Skeletal muscle tissue (tissue), 4 donors: Measurements from ENCODE around the gene NPTX2. TPM values are rescaled to one million over a fixed set of nuclear protein-coding genes. Genes with fewer than 3 reads are reported as not detected.

ENCODE experiments used
- H3K27ac ChIP-seq: one replicate; pipeline ENCODE4 v1.7.0; 2013; ENCODE audit warnings: mild to moderate bottlenecking, low read depth, low read length, inconsistent platforms
- H3K27me3 ChIP-seq, 3 donors: one replicate each; pipeline ENCODE4 v1.7.0; 2013; ENCODE audit warnings: low read length in 3 of 3; ENCODE audit not compliant: control insufficient read depth in 3 of 3, insufficient read depth in 3 of 3
- H3K36me3 ChIP-seq, 3 donors: one replicate each; pipeline ENCODE4 v1.7.0; 2013; ENCODE audit warnings: low read length in 3 of 3; ENCODE audit not compliant: control insufficient read depth in 3 of 3, insufficient read depth in 3 of 3
- H3K4me1 ChIP-seq, 3 donors: one replicate each; pipeline ENCODE4 v1.7.0; 2013; ENCODE audit warnings: low read length in 3 of 3, mild to moderate bottlenecking in 3 of 3; ENCODE audit not compliant: control insufficient read depth in 3 of 3, insufficient read depth in 3 of 3
- H3K4me3 ChIP-seq, 3 donors: one replicate each; pipeline ENCODE4 v1.7.0; 2013; ENCODE audit warnings: low read length in 3 of 3
- H3K9ac ChIP-seq, 3 donors: one replicate each; pipeline ENCODE4 v1.7.0; 2013; ENCODE audit warnings: low read length in 3 of 3, mild to moderate bottlenecking in 3 of 3, moderate library complexity in 2 of 3, low read depth in 1 of 3
- H3K9me3 ChIP-seq, 3 donors: one replicate each; pipeline ENCODE4 v1.7.0; 2013; ENCODE audit warnings: low read length in 3 of 3; ENCODE audit not compliant: control insufficient read depth in 3 of 3
- total RNA-seq: library from RNA; depleted of rRNA; stranded (reverse); fragments of >200 nt; gene quantifications from one replicate; pipeline ENCODE4 v1.2.3, GENCODE V29; 2014
- donor health status: Osteomylitis.

The NPTX2 gene
- total RNA-seq, 1 donor from 2014 or later: 3.1 TPM

DNA sequence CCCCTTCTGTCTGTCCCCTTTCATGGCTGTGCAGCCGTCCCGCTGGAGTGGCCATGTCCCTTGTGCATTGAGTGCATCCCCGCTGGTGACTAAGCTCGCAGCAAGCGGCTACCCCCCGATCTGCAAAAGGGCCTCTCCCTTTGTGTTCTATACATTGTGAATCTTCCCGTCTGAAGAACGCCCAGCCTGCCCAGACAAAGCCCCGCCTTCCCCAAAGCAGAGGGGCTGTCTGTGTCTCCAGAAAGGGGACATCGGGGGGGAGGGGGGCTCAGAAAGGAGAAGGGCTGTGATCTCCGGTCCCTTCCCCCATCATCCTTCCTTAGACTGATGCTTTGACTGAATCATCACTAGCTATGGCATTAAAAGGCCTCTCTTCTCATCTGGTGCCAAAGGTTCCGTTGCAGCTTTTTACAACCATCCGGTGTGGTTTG lies 11.9 kb downstream of the NPTX2 start:
- Histone ChIP-seq H3K4me1 (no peaks in the 10 kb centered on the region), H3K27me3 (peaks cover 2 to 15% (median 15%) of the 10 kb centered on the region in 3 donors), H3K9ac (no peak overlapping the region)

DNA sequence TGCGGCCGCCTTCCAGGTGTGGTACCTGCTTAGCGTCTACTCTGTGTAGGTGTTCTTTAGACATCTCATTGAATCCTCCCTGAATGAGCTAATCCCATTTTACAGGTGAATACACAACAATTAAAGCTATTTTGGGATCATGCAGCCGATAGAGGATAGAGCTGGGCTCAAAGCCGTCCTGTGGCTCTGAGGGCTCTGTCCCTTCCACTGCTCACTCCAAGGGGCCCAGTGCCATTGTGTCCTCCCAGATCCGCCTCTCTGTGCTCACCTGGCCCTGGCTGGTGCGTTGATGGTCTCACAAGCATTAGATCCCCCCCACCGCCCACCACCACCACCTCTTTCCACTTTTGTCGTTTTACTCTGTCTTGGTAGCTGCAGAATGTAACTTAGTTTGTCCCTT lies 13.1 kb downstream of the NPTX2 start:
- Histone ChIP-seq H3K27ac (no peak overlapping the region), H3K9me3 (peaks cover 0 to 3% (median 0%) of the 10 kb centered on the region in 3 donors), H3K9ac (no peak overlapping the region), H3K27me3 (peaks cover 2 to 15% (median 12%) of the 10 kb centered on the region in 3 donors), H3K4me3 (no peak overlapping the region), H3K36me3 (no peaks in the 10 kb centered on the region), H3K4me1 (no peaks in the 10 kb centered on the region)

More for the DNA sequence above, 11.9 kb downstream of the NPTX2 start:
- Histone ChIP-seq H3K4me3 (no peak overlapping the region), H3K9me3 (peaks cover 0 to 3% (median 0%) of the 10 kb centered on the region in 3 donors), H3K27ac (no peak overlapping the region), H3K36me3 (no peaks in the 10 kb centered on the region)

DNA sequence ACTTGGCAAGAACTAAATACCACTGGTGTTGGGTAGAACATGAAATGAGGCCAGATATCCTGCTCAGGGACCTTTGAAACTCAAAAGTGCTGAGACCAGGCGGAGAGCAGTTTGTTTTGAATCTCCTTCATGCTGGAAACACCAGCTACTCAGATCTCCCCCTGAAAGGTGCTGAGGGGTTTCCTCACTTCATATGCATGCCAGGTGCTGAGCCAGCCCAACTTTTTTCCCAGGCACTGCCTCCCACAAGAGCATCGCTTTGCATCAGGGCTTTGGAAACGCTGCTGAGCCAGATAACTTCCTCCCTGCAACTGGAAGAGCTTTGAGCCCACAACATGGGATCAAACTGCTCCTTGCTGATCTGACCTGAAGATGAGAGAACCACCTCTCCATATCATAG lies 13.7 kb downstream of the NPTX2 start:
- no peak overlapping the region for H3K27ac ChIP-seq
- peaks cover 2 to 15% (median 12%) of the 10 kb centered on the region in 3 donors for H3K27me3 ChIP-seq
- no peaks in the 10 kb centered on the region for H3K4me1 ChIP-seq
- H3K9me3 ChIP-seq: peaks cover 0 to 3% (median 0%) of the 10 kb centered on the region in 3 donors
- H3K9ac ChIP-seq: no peak overlapping the region
- H3K4me3 ChIP-seq: no peak overlapping the region
- H3K36me3 ChIP-seq: no peaks in the 10 kb centered on the region

DNA sequence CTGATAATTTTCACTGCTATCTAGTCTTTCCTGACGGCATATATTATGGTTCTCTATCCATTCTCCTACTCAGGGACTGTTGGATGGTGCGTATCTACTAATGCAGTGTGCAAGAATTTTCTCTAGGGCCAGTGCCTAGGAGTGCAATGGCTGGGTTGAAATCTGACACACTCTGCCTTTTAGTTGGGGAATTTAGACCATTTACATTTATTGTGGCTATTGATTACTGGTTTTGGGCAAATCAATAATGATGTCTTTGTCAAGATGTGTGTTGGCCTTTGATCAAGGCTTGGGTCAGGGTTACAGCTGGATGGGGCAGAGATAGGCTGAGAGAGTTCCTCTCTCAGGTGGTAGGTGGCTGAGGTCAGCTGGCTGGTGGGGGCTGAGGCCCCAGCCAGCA lies 21.8 kb downstream of the NPTX2 start:
- Histone ChIP-seq H3K9me3 (peaks cover 3 to 9% (median 6%) of the 10 kb centered on the region in 3 donors), H3K4me1 (no peaks in the 10 kb centered on the region), H3K4me3 (no peak overlapping the region), H3K9ac (no peak overlapping the region), H3K36me3 (no peaks in the 10 kb centered on the region), H3K27ac (no peak overlapping the region), H3K27me3 (peaks cover 0 to 4% (median 0%) of the 10 kb centered on the region in 3 donors)

DNA sequence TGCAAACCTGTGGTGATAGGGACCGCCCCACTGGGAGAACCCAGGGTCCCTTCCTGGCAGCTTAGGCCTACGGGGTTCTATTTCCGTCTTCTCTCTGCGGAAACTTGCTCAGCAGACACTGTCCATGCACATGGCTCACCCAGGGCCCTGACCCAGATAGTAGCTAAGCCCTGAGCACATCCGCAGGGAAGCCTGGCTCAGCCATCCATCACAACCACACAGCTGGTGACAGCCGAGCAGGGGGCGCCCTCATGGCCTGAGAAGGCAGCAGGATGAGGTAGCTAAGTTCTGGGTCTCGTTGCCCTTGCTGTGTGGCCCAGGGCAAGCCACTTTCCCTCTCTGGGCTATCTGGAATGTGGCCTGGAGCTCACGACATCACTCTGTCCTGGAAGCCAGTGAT lies 23.3 kb downstream of the NPTX2 start:
- Histone ChIP-seq H3K9me3 (peaks cover 3 to 9% (median 6%) of the 10 kb centered on the region in 3 donors), H3K27me3 (peaks cover 0 to 4% (median 0%) of the 10 kb centered on the region in 3 donors), H3K27ac (no peak overlapping the region)

DNA sequence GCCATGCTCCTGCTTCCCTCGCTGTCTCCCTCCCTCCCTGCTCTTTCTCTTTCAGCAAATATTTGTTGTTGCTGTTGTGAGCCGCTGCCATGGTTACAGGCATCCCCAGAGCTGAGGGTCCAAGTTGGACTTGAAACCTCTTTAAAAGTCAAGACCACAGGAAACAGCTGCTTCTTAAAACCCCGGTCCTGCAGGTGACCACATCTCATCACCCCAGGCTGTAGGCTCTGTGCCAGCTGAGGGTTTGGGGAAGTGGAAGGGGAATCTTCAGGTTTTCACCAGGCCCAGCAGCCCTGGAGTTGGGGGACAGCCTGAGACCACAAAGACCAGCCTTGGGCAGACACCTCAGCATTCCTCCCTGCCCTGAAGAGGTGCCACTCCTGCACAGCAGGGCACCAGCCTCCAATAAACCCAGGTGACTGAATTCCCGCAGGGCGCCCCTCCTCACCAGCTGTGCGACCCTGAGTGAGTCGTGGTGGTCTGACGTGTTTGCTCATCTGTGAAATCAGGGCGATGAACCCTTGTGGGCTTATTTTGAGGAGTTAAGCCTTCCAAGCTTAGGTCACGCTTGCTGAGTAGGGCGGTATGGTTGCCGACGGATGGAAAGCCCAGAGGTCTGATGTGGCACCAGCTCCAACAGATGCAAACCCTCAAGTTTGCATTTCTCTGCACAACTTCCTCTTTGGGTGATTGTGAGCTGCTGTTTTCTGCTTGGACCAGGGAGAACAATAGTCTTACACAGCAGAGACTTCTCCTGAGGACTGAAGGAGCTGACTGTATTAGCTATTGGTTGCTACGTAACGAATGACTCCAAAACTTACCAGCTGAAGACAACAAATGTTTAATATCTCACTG lies 24.8 kb downstream of the NPTX2 start:
- Histone ChIP-seq H3K27ac (no peak overlapping the region), H3K36me3 (no peaks in the 10 kb centered on the region), H3K9ac (no peak overlapping the region), H3K4me3 (no peak overlapping the region), H3K27me3 (peaks cover 0 to 4% (median 0%) of the 10 kb centered on the region in 3 donors), H3K4me1 (no peaks in the 10 kb centered on the region), H3K9me3 (peaks cover 3 to 9% (median 6%) of the 10 kb centered on the region in 3 donors)

More for the DNA sequence above, 23.3 kb downstream of the NPTX2 start:
- Histone ChIP-seq H3K4me3 (no peak overlapping the region), H3K9ac (no peak overlapping the region), H3K36me3 (no peaks in the 10 kb centered on the region), H3K4me1 (no peaks in the 10 kb centered on the region)

DNA sequence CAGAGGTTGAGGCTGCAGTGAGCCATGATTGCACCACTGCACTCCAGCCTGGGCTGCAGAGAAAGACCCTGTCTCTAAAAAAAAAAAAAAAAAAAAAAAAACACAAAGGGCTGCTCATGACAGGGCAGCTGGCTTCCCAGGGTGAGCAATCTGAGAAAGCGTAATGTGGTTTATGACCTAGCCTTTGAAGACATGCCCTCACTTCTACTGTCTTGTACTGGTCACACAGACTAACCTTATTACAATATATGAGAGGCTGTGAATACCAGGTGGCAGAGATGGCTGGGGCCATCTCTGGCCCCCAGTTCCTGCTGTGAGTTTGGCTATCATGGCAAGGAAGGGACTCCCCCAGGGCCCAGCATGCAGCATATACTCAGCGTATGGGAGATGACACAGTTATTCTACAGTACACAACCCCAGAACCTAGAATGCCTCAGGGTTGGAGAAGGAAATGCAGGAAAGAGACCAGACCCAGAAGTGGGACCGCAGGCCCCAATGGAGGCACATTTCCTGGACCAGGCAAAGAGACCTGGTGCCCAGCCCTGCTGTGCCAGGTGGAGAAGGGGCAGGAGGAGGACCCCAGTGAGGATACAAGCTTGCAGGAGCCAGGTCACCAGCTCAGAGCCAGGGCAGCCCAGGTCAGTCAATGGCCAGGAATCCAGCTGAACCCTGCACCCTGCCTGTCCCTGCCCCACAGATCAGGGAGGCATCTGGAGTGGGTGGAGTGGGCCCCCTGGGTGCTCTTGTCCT lies 26.3 kb downstream of the NPTX2 start:
- H3K27ac ChIP-seq: no peak overlapping the region
- no peak overlapping the region for H3K4me3 ChIP-seq
- H3K9ac ChIP-seq: no peak overlapping the region
- peaks cover 3 to 11% (median 6%) of the 10 kb centered on the region in 3 donors for H3K9me3 ChIP-seq
- no peaks in the 10 kb centered on the region for H3K4me1 ChIP-seq
- H3K36me3 ChIP-seq: no peaks in the 10 kb centered on the region
- peaks cover 0 to 4% (median 0%) of the 10 kb centered on the region in 3 donors for H3K27me3 ChIP-seq

DNA sequence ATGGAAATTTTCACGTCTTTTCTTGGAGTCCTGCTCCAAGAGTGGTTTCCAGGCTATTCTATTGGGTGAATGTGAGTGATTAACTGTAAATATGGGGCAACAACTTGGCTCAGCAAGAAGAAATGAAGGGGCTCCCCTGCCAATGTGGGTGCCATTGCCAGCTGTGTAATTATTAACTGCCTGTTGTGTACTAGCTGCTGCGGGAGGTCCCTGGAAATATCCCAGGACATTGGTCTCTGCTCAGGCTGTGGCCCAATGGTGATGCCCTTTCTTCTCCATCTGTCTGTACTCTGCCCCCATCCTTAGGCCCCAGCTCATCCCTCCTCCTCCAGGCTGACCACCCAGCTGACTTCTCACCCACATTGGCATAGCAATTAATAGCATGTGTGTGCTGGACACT lies 29.4 kb downstream of the NPTX2 start:
- Histone ChIP-seq H3K9ac (no peak overlapping the region), H3K27ac (no peak overlapping the region)

DNA sequence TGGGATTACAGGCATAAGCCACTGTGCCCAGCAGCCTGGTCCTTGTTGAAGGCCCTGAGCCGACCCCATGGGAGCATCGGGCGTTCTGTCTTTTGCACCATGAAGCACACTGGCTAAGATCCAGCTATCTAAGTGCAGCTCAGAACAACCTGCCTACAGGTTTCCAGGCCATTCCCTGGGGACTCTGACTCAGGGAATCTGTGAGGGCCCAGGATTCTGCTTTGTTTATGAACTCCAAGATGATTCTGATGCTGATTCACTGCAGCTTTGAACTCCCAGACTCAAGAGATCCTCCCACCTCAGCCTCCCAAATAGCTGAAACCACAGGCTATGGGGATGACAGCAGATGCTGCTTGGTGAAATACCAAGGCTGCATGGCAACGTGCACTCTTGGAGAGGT lies 30.2 kb downstream of the NPTX2 start:
- Histone ChIP-seq H3K36me3 (no peaks in the 10 kb centered on the region), H3K9ac (no peak overlapping the region), H3K4me3 (no peak overlapping the region), H3K27me3 (no peaks in the 10 kb centered on the region), H3K4me1 (no peaks in the 10 kb centered on the region), H3K9me3 (peaks cover 0 to 2% (median 0%) of the 10 kb centered on the region in 3 donors), H3K27ac (no peak overlapping the region)

More for the DNA sequence above, 29.4 kb downstream of the NPTX2 start:
- Histone ChIP-seq H3K27me3 (no peaks in the 10 kb centered on the region), H3K4me3 (no peak overlapping the region), H3K4me1 (no peaks in the 10 kb centered on the region), H3K36me3 (no peaks in the 10 kb centered on the region), H3K9me3 (peaks cover 0 to 2% (median 0%) of the 10 kb centered on the region in 3 donors)

DNA sequence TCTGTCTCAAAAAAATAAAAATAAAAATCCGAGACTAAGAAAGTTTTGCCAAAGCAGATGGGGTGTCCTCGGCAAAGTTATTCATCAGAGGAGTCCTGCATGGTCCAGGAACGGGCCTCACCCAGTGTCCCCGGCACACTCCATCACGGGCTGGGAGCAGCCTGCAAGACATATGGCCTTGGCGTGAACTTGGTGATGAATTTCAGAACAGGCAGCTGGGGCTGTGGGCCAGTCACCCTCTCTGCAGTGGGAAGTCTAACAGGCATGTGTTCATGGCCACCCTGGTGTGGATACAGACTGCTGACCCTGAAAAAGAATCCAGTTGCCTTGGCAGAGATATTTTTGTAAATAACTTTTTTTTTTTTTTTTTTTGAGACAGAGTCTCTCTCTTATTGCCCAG lies 34.7 kb downstream of the NPTX2 start:
- H3K9ac ChIP-seq: no peak overlapping the region
- no peaks in the 10 kb centered on the region for H3K27me3 ChIP-seq
- H3K4me1 ChIP-seq: no peaks in the 10 kb centered on the region
- H3K36me3 ChIP-seq: no peaks in the 10 kb centered on the region
- peaks cover 0 to 2% (median 0%) of the 10 kb centered on the region in 3 donors for H3K9me3 ChIP-seq
- H3K4me3 ChIP-seq: no peak overlapping the region
- no peak overlapping the region for H3K27ac ChIP-seq
